OCI-LY7 (cell line): ENCODE results near the gene CPB2. TPM values are rescaled to one million over a fixed set of nuclear protein-coding genes. Genes with fewer than 3 reads are reported as not detected.
A peak's percentile ranks its signal among the peaks of the same experiment; 100 is the strongest.

Source experiments
- BruUV-seq: library from RNA; stranded (reverse); fragments of 400-500 nt; replicated peaks from 2 replicates; lab custom pipeline; 2021; lab: Mats Ljungman, UMichigan
- CTCF ChIA-PET: fragments of 300-600 bp; sonication (Branson Sonifier 250); formaldehyde crosslinking; loops from one replicate; lab custom pipeline; 2022; ENCODE audit warnings: antibody characterized with exemption; ENCODE audit not compliant: unreplicated experiment; lab: Charles Lee
- POLR2A ChIA-PET: fragments of 300-600 bp; sonication (Branson Sonifier 250); formaldehyde crosslinking; loops from one replicate; lab custom pipeline; 2022; ENCODE audit warnings: antibody characterized with exemption; lab: Charles Lee
- DNase-seq: peaks from one replicate; pipeline ENCODE4 v3.0.0-alpha.2; 2015; ENCODE audit warnings: low spot score
- H2AFZ ChIP-seq: fragments of 200-600 bp; sonication (generic), shearing (Covaris generic); 2 replicates; pipeline ENCODE4 v1.6.1; 2014; ENCODE audit warnings: mild to moderate bottlenecking, antibody characterized with exemption, low read length, moderate library complexity
- H3K27ac ChIP-seq: fragments of 200-600 bp; sonication (generic); 2 replicates; pipeline ENCODE4 v1.5.1; 2014; ENCODE audit warnings: mixed run types, low read depth, mild to moderate bottlenecking, moderate library complexity, low read length, inconsistent platforms; ENCODE audit not compliant: poor library complexity, severe bottlenecking
- H3K36me3 ChIP-seq: fragments of 200-600 bp; sonication (generic); 2 replicates; pipeline ENCODE4 v1.6.1; 2014; ENCODE audit warnings: mild to moderate bottlenecking, antibody characterized with exemption, low read length, moderate library complexity, mixed read lengths; ENCODE audit not compliant: insufficient read depth
- H3K4me1 ChIP-seq: fragments of 200-600 bp; sonication (generic); 2 replicates; pipeline ENCODE4 v1.5.1; 2014; ENCODE audit warnings: mild to moderate bottlenecking, low read length; ENCODE audit not compliant: insufficient read depth, poor library complexity, severe bottlenecking
- H3K4me2 ChIP-seq: fragments of 200-600 bp; sonication (generic); 2 replicates; pipeline ENCODE4 v1.6.1; 2014; ENCODE audit warnings: mild to moderate bottlenecking, low read length
- H3K4me3 ChIP-seq: fragments of 200-600 bp; sonication (generic); 2 replicates; pipeline ENCODE4 v1.5.1; 2014; ENCODE audit warnings: mild to moderate bottlenecking, low read depth, low read length; ENCODE audit not compliant: poor library complexity, severe bottlenecking
- H3K79me2 ChIP-seq: fragments of 200-600 bp; sonication (generic); 2 replicates; pipeline ENCODE4 v1.6.1; 2016; ENCODE audit warnings: low read depth, mild to moderate bottlenecking, low read length, moderate library complexity, mixed read lengths; ENCODE audit not compliant: insufficient read depth
- H3K9me2 ChIP-seq: fragments of 200-600 bp; sonication (generic); 2 replicates; pipeline ENCODE4 v1.6.1; 2016; ENCODE audit warnings: mild to moderate bottlenecking, low read length, mixed read lengths; ENCODE audit not compliant: insufficient read depth
- H3K9me3 ChIP-seq: fragments of 200-600 bp; sonication (generic); 2 replicates; pipeline ENCODE4 v1.6.1; 2014; ENCODE audit warnings: mild to moderate bottlenecking, mixed run types, low read length, mixed read lengths
- H4K20me1 ChIP-seq: fragments of 200-600 bp; sonication (generic); 2 replicates; pipeline ENCODE4 v1.6.1; 2014; ENCODE audit warnings: mild to moderate bottlenecking, antibody characterized with exemption, low read length, moderate library complexity, mixed read lengths; ENCODE audit not compliant: insufficient read depth
- EZH2phosphoT487 ChIP-seq: fragments of 200-600 bp; sonication (generic); IDR thresholded peaks from 2 replicates; pipeline ENCODE4 v1.6.1; 2018; ENCODE audit warnings: low read depth, borderline replicate concordance, mild to moderate bottlenecking, mixed run types, antibody characterized with exemption, low read length, moderate library complexity, mixed read lengths
- intact Hi-C: fragments of 100-400 bp; cut with micrococcal nuclease; formaldehyde crosslinking; loops from one replicate; pipeline ENCODE4 v1.10.0; 2022; ENCODE audit not compliant: unreplicated experiment
- total RNA-seq, 2 experiments: library from RNA; depleted of rRNA in 1 of 2; stranded (reverse); fragments of >200 nt in 1 of 2; shearing (Covaris generic) in 1 of 2; gene quantifications; 2 replicates each; pipeline ENCODE4 v1.2.3, GENCODE V29; 2014 to 2022
- TF ChIP-seq, protein P1 (sequence below): fragments of 200-600 bp; sonication (generic); conservative IDR thresholded peaks from 2 replicates; pipeline ENCODE4 v1.5.1; 2014; ENCODE audit warnings: mild to moderate bottlenecking, antibody characterized with exemption, low read length, moderate library complexity, mixed read lengths

CPB2 gene
- total RNA-seq, 2 experiments from 2014 or later = not detected

DNA sequence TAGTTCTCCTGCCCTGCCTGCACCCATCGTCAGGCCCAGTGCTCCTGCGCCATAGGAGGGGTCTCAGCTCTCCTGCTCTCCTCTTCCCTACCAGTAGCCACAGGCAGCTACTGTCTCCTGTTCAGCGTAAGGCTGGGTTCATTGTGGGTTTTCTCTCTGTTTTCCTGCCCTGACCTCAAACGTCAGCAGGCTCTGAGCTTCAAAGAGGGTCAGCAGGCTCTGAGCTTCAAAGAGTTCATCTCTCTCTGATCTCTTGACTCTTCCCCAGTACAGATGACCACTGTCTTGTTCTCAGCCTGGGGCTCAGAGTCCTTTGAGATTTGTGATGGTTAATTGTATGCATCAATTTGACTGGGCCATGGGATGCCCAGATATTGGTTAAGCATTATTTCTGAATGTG, 4.6 kb upstream of the CPB2 start:
- H2AFZ ChIP-seq = no peak overlapping the region
- H3K36me3 ChIP-seq = no peaks in the 10 kb centered on the region
- intact Hi-C loops = no loop called here
- H3K4me2 ChIP-seq = no peak overlapping the region
- no TSS peak for BruUV-seq
- no peaks in the 10 kb centered on the region for H3K9me2 ChIP-seq
- ChIA-PET POLR2A (no interaction called here), CTCF (no interaction called here)
- H3K4me1 ChIP-seq = peaks cover 6% of the 10 kb centered on the region
- H3K27ac ChIP-seq = no peak overlapping the region
- H3K79me2 ChIP-seq = no peaks in the 10 kb centered on the region
- no peak overlapping the region for H3K4me3 ChIP-seq
- no peaks in the 10 kb centered on the region for H4K20me1 ChIP-seq
- TF ChIP-seq EZH2phosphoT487 = no peak
- no peaks in the 10 kb centered on the region for H3K9me3 ChIP-seq
- DNase-seq = no peak

DNA sequence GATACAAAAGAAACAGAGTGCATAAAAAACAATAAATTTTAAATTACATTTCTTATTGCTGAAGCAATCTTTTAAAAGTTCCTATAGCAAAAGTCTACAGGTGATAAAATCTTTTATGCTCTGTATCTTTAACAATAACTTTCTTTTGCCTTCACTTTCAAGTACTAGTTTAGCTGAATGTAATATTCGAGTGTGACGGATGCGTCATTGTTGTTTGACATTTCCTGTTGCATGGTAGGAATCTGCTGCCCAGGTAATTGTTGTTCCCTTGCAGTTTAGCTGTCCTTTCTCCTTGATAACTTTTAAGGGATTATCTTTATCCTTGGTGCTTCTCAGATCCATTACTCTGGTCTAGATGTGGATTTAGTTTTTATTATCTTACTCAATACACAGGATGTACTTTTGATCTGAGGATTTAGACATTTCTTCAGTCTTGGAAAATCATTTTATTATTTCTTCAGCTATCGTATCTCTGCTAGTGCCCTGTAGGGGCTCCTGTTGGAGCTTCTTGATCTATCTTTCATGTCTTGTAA, 2.1 kb upstream of the CPB2 start:
- POLR2A ChIA-PET = interaction anchor here (0.6 kb wide), 2 partner anchors 111 to 430 kb away, joined by 3 read pairs; no protein-coding TSS in a partner anchor
- peak overlapping the region; percentile 38 for H3K4me2 ChIP-seq
- intact Hi-C loops = no loop called here

DNA sequence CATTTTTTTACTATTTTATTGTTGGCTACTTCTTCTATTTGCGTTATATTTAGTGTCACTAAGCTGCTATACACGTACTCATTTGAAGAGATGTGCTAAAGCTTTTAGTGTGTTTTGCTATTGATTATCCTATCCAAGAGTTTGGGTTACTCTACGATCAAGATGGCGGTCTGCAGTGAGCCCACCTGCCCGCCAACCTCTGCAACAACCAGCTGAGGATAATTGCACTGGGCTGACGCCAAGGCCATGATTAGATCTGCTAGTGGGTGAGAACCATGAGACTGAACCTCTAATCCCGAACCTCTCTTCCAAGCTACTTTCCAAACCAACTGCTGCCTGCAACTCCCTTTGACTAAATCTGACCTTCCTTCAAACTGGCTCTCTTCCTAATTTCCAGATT, 1.8 kb downstream of the CPB2 start:
- Histone ChIP-seq H3K36me3 (no peaks in the 10 kb centered on the region), H2AFZ (no peak overlapping the region), H3K4me3 (no peak overlapping the region), H3K9me3 (no peaks in the 10 kb centered on the region), H4K20me1 (no peaks in the 10 kb centered on the region), H3K9me2 (no peaks in the 10 kb centered on the region), H3K4me2 (no peak overlapping the region), H3K27ac (no peak overlapping the region), H3K79me2 (no peaks in the 10 kb centered on the region), H3K4me1 (peaks cover 16% of the 10 kb centered on the region)
- no peak for DNase-seq
- intact Hi-C loops = no loop called here
- TF ChIP-seq EZH2phosphoT487 = no peak
- TF ChIP-seq, protein P1, sequence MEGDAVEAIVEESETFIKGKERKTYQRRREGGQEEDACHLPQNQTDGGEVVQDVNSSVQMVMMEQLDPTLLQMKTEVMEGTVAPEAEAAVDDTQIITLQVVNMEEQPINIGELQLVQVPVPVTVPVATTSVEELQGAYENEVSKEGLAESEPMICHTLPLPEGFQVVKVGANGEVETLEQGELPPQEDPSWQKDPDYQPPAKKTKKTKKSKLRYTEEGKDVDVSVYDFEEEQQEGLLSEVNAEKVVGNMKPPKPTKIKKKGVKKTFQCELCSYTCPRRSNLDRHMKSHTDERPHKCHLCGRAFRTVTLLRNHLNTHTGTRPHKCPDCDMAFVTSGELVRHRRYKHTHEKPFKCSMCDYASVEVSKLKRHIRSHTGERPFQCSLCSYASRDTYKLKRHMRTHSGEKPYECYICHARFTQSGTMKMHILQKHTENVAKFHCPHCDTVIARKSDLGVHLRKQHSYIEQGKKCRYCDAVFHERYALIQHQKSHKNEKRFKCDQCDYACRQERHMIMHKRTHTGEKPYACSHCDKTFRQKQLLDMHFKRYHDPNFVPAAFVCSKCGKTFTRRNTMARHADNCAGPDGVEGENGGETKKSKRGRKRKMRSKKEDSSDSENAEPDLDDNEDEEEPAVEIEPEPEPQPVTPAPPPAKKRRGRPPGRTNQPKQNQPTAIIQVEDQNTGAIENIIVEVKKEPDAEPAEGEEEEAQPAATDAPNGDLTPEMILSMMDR = no peak
- CTCF ChIA-PET = interaction anchor here (0.6 kb wide), 1 partner anchor 90 kb away, joined by 3 read pairs; no protein-coding TSS in a partner anchor
- no TSS peak for BruUV-seq
- POLR2A ChIA-PET = interaction anchor here (0.6 to 1.1 kb wide), 5 partner anchors 53 to 1760 kb away, joined by 3 to 4 read pairs (median 3); no protein-coding TSS in a partner anchor

More for the DNA sequence above, 2.1 kb upstream of the CPB2 start:
- no peaks in the 10 kb centered on the region for H3K79me2 ChIP-seq
- H3K4me1 ChIP-seq = peaks cover 10% of the 10 kb centered on the region
- CTCF ChIA-PET = no interaction called here
- H3K9me3 ChIP-seq = no peaks in the 10 kb centered on the region
- H2AFZ ChIP-seq = peak overlapping the region; percentile 56; the same call in 1 of the 2 replicates
- no TSS peak for BruUV-seq
- H3K36me3 ChIP-seq = no peaks in the 10 kb centered on the region
- peak; percentile 10 for DNase-seq
- TF ChIP-seq EZH2phosphoT487 = no peak
- TF ChIP-seq, protein P1 = no peak
- no peak overlapping the region for H3K27ac ChIP-seq
- H4K20me1 ChIP-seq = no peaks in the 10 kb centered on the region
- no peaks in the 10 kb centered on the region for H3K9me2 ChIP-seq
- no peak overlapping the region for H3K4me3 ChIP-seq
